K562 (cell line): ENCODE data around the gene HMGCL. TPM values are rescaled to one million over a fixed set of nuclear protein-coding genes. Genes with fewer than 3 reads are reported as not detected.

ENCODE experiments used
- ATAC-seq: fragments of 200-7000 bp; cut with Tn5 transposase; 3 replicates; pipeline ENCODE4 v1.9.1; 2020; ENCODE audit warnings: moderate library complexity
- BruUV-seq: library from RNA; stranded (reverse); fragments of 400-500 nt; replicated peaks from 2 replicates; lab custom pipeline; 2021; lab: Mats Ljungman, UMichigan
- CTCF ChIA-PET: fragments of 300-600 bp; formaldehyde crosslinking; extraction: SDS; loops from one replicate; lab custom pipeline; 2021; ENCODE audit warnings: low intra/inter-chr PET ratio; lab: Yijun Ruan, JAX
- POLR2A ChIA-PET: fragments of 300-600, 350-650 bp; sonication (Branson Sonifier 250); formaldehyde crosslinking; extraction: SDS; loops from one replicate; lab custom pipeline; 2021; ENCODE audit warnings: antibody characterized with exemption, inconsistent platforms; lab: Yijun Ruan, JAX
- DNase-seq, 4 experiments: peaks; one replicate each; pipeline versions ENCODE4 v3.0.0 to v3.0.0-alpha.2; 2011 to 2018; ENCODE audit warnings: low spot score in 3 of 4, mixed read lengths in 3 of 4; ENCODE audit errors: extremely low read depth in 1 of 4
- FAIRE-seq: peaks from 2 replicates; lab custom pipeline; 2011; peaks lifted over from hg19 to GRCh38; lab: Jason Lieb, UNC
- H2AFZ ChIP-seq: 2 replicates; pipeline ENCODE4 v1.6.0; 2011; ENCODE audit warnings: low read depth, low read length, control low read depth, inconsistent platforms
- H3K27ac ChIP-seq: fragments of 200-600 bp; 3 replicates; pipeline ENCODE4 v1.8.0; 2011; ENCODE audit warnings: low read depth, mild to moderate bottlenecking, control low read depth, inconsistent platforms, low read length, moderate library complexity, mixed read lengths; ENCODE audit errors: extremely low read depth
- H3K27me3 ChIP-seq, 2 experiments: fragments of 300-600 bp in 1 of 2; 2 replicates in 1 of 2; 3 replicates in 1 of 2; pipeline versions ENCODE4 v1.6.0 to v1.8.0; 2011; ENCODE audit warnings: inconsistent platforms in 2 of 2, low read length in 2 of 2, mild to moderate bottlenecking in 1 of 2, mixed read lengths in 1 of 2, moderate library complexity in 1 of 2; ENCODE audit not compliant: control insufficient read depth in 2 of 2, insufficient read depth in 2 of 2
- H3K36me3 ChIP-seq: fragments of 300-600 bp; 3 replicates; pipeline ENCODE4 v1.8.0; 2011; ENCODE audit warnings: mild to moderate bottlenecking, low read length, inconsistent platforms; ENCODE audit not compliant: control insufficient read depth, insufficient read depth
- H3K4me1 ChIP-seq, 2 experiments: fragments of 200-600 bp in 1 of 2; replicated peaks in 1 of 2; 2 replicates in 1 of 2; 3 replicates in 1 of 2; pipeline versions ENCODE4 v1.5.1 to v1.8.0; 2011; ENCODE audit warnings: inconsistent platforms in 2 of 2, low read length in 2 of 2, mild to moderate bottlenecking in 1 of 2, mixed read lengths in 1 of 2, moderate library complexity in 1 of 2; ENCODE audit not compliant: control insufficient read depth in 2 of 2, insufficient read depth in 2 of 2
- H3K4me2 ChIP-seq: 2 replicates; pipeline ENCODE4 v1.6.1; 2011; ENCODE audit warnings: low read length, control low read depth, inconsistent platforms, mixed read lengths; ENCODE audit not compliant: insufficient read depth
- H3K4me3 ChIP-seq: fragments of 200-600 bp; sonication (generic), shearing (Covaris generic); 2 replicates; pipeline ENCODE4 v1.5.1; 2016; ENCODE audit warnings: control low read depth, inconsistent platforms
- H3K79me2 ChIP-seq: fragments of 200-600 bp; 3 replicates; pipeline ENCODE4 v1.8.0; 2011; ENCODE audit warnings: low read length, inconsistent platforms; ENCODE audit not compliant: control insufficient read depth, insufficient read depth
- H3K9ac ChIP-seq, 2 experiments: 2 replicates each; pipeline versions ENCODE4 v1.6.0 to v1.6.1; 2011; ENCODE audit warnings: low read depth in 2 of 2, low read length in 2 of 2, control low read depth in 1 of 2, inconsistent platforms in 1 of 2, mild to moderate bottlenecking in 1 of 2, mixed read lengths in 1 of 2; ENCODE audit not compliant: insufficient read depth in 1 of 2
- H3K9me1 ChIP-seq: one replicate; pipeline ENCODE4 v1.6.0; 2011; ENCODE audit warnings: inconsistent platforms, mild to moderate bottlenecking, low read length, moderate library complexity; ENCODE audit not compliant: control insufficient read depth, insufficient read depth
- H3K9me3 ChIP-seq: replicated peaks from 2 replicates; pipeline ENCODE4 v1.5.1; 2011; ENCODE audit warnings: low read depth, low read length, inconsistent platforms; ENCODE audit not compliant: control insufficient read depth, insufficient read depth
- H4K20me1 ChIP-seq: replicated peaks from 2 replicates; pipeline ENCODE4 v1.6.1; 2011; ENCODE audit warnings: low read length, inconsistent platforms, mixed read lengths; ENCODE audit not compliant: control insufficient read depth, insufficient read depth
- RCOR1 ChIP-seq, 2 experiments: IDR thresholded peaks; 2 replicates each; pipeline ENCODE4 v1.6.1; 2012; ENCODE audit warnings: low read depth in 2 of 2, low read length in 2 of 2, borderline replicate concordance in 1 of 2, improper control_type of control experiment in 1 of 2
- SUPT5H ChIP-seq: fragments of 450-650 bp; IDR thresholded peaks from 2 replicates; pipeline ENCODE4 v1.6.1; 2016
- WGBS: fragments of 100-300 bp; shearing (Covaris generic); methylation state at CpG from one replicate; pipeline ENCODE4 v1.1.6; 2016; ENCODE audit warnings: low coverage, mixed read lengths; ENCODE audit not compliant: insufficient coverage; ENCODE audit errors: missing lambda C conversion rate; 5-methylcytosine and 5-hydroxymethylcytosine counted together
- in situ Hi-C: fragments of 300-500 bp; cut with MboI; formaldehyde crosslinking; loops from 4 replicates; pipeline ENCODE4 v1.15.0; 2018; ENCODE audit warnings: inconsistent platforms, mixed read lengths
- intact Hi-C: fragments of 100-400 bp; cut with micrococcal nuclease; formaldehyde crosslinking; loops from 2 replicates; pipeline ENCODE4 v1.14.2; 2022
- polyA plus RNA-seq, 8 experiments: library from polyadenylated mRNA; depleted of rRNA in 4 of 8; stranded (reverse) in 5 of 8; unstranded in 3 of 8; fragments of >200 nt; fragmentation: Nextera tagmentation in 2 of 8; fragmentation: Illumina TruSeq in 1 of 8; extraction: Ambion mirVana in 2 of 8; extraction: Trizol in 1 of 8; gene quantifications; 2 replicates each; pipeline versions ENCODE4 v1.2.1 to v1.2.3, GENCODE V29; 2011 to 2014; ENCODE audit warnings: inconsistent platforms in 1 of 8, missing spikeins in 1 of 8
- total RNA-seq, 7 experiments: library from RNA; depleted of rRNA in 6 of 7; stranded (reverse); fragments of >200 nt in 6 of 7; fragmentation: Illumina TruSeq in 2 of 7; extraction: Trizol in 2 of 7; gene quantifications; 2 replicates each; pipeline versions ENCODE4 v1.2.1 to v1.2.3, GENCODE V29; 2011 to 2021; ENCODE audit warnings: low replicate concordance in 1 of 7
- TF ChIP-seq, protein P1 (sequence below): fragments of 250-450 bp; sonication (Bioruptor Pico); IDR thresholded peaks from 2 replicates; pipeline ENCODE4 v1.4.0; 2020; ENCODE audit warnings: mild to moderate bottlenecking, moderate library complexity

Gene HMGCL
- total and polyA plus RNA-seq, 9 of the 15 experiments (the other 6 are each of a cell fraction or from before 2014, with no cell fraction given), result 18.0 to 82.2 (median 24.2) TPM

DNA sequence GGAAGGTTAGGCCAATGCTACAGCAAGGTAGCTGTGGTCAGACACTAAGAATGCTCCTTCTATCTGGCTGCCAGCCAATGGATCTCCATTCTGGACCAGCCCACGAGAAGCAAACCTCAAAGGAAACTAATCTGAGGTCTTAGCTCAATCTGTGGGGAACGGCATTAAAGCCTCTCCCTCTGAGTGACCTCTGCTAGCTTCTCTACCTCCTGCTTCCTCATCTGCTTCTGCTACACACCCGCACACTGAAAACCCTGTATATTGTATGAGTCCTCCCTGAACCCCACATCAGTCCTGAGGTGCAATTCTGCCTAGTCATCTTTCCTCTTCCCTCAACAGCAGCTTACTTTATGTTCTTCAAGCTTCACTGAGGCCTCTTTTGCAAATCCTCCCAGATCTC lies 17.8 kb downstream of the HMGCL start (continued):
- 0 out of 4 replicates have a peak, but pooled peaks of 1 of the 2 experiments have one; percentile 19 for TF ChIP-seq RCOR1 (IDR thresholded peaks at IDR 0.05; ENCODE audit: borderline replicate concordance in 1 of 2, low read depth in 2 of 2, low read length in 2 of 2)

DNA sequence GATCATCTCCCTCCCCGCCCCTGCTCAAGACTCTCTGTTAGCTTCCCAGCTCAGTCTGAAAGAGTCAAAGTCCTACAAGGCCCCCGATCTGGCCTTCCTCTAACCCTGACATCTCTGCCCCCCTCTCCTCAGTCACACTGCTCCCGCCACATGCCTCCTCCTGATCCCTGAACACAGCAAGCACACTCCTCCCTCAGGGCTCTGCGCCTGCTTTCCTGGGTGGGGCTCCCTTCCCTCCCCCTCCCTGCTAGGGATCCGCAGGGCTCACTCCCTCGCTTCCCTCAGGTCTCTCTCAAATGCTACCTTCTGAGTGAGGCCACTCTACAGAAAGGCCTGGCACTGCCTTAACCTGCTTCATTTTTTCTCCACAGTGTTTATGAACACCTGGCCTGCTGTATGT lies 18.9 kb downstream of the HMGCL start:
- Histone ChIP-seq H3K9me3 (no peaks in the 10 kb centered on the region), H3K4me2 (no peak overlapping the region), H3K9me1 (no peaks in the 10 kb centered on the region), H3K27ac (no peak overlapping the region), H3K4me3 (no peak overlapping the region), H3K9ac (0 out of 4 replicates have a peak overlapping the region, but pooled peaks of 1 of the 2 experiments have one; percentile 32), H4K20me1 (no peaks in the 10 kb centered on the region), H2AFZ (no peak overlapping the region), H3K79me2 (0 out of 3 replicates have a peak, but pooled peaks cover 2% of the 10 kb centered on the region), H3K27me3 (no peaks in the 10 kb centered on the region), H3K36me3 (no peaks in the 10 kb centered on the region; the same call in 2 of the 3 replicates), H3K4me1 (peaks cover 13 to 25% of the 10 kb centered on the region in 2 experiments)
- peak; percentile 15; the same call in 1 of the 2 replicates for TF ChIP-seq SUPT5H
- TF ChIP-seq, protein P1, sequence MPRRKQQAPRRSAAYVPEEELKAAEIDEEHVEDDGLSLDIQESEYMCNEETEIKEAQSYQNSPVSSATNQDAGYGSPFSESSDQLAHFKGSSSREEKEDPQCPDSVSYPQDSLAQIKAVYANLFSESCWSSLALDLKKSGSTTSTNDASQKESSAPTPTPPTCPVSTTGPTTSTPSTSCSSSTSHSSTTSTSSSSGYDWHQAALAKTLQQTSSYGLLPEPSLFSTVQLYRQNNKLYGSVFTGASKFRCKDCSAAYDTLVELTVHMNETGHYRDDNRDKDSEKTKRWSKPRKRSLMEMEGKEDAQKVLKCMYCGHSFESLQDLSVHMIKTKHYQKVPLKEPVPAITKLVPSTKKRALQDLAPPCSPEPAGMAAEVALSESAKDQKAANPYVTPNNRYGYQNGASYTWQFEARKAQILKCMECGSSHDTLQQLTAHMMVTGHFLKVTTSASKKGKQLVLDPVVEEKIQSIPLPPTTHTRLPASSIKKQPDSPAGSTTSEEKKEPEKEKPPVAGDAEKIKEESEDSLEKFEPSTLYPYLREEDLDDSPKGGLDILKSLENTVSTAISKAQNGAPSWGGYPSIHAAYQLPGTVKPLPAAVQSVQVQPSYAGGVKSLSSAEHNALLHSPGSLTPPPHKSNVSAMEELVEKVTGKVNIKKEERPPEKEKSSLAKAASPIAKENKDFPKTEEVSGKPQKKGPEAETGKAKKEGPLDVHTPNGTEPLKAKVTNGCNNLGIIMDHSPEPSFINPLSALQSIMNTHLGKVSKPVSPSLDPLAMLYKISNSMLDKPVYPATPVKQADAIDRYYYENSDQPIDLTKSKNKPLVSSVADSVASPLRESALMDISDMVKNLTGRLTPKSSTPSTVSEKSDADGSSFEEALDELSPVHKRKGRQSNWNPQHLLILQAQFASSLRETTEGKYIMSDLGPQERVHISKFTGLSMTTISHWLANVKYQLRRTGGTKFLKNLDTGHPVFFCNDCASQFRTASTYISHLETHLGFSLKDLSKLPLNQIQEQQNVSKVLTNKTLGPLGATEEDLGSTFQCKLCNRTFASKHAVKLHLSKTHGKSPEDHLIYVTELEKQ (CRISPR knock-in tag), result no peak
- FAIRE-seq (no peak), DNase-seq (no peak), ATAC-seq (no peak)
- CTCF ChIA-PET, result no interaction called here
- WGBS, result 62% methylated on average over 6 of the region's 6 CpGs
- BruUV-seq, result no TSS peak
- POLR2A ChIA-PET, result interaction anchor here (0.8 to 1.5 kb wide), 6 partner anchors 10 to 111 kb away, joined by 3 to 5 read pairs (median 4); no protein-coding TSS in a partner anchor
- in situ Hi-C loops (loop anchor here (5.0 kb wide), 1 partner anchor 101 kb away; no protein-coding TSS in a partner anchor), intact Hi-C loops (no loop called here)
